ENCODE results near the gene LIM2. TPM values are rescaled to one million over a fixed set of nuclear protein-coding genes. Genes with fewer than 3 reads are reported as not detected.

Gene LIM2
- total and polyA plus RNA-seq, 2 of the 8 experiments (the other 6 are each of a cell fraction or from before 2014, with no cell fraction given), result not detected

GRCh38 chr19:51345076-51345620 lies 42.6 kb downstream of the LIM2 start:
- no peak for TF ChIP-seq EGR1 (IDR thresholded peaks at IDR 0.05; ENCODE audit: borderline replicate concordance, low read depth, low read length)
- TF ChIP-seq MAX (IDR thresholded peaks at IDR 0.05), result no peak
- TF ChIP-seq TAF7 (optimal IDR thresholded peaks at IDR 0.05; ENCODE audit: borderline replicate concordance, low read depth, low read length), result no peak

More at GRCh38 chr19:51345076-51345620, 42.6 kb downstream of the LIM2 start:
- H3K56ac ChIP-seq (replicated peaks; ENCODE audit: insufficient read length, low read depth, low read length), result no peak overlapping the region
- no peaks in the 10 kb centered on the region for H3K9me3 ChIP-seq (ENCODE audit: insufficient read depth in 2 of 2, low read depth in 1 of 2, low read length in 1 of 2)
- DNase-seq (ENCODE audit: low read depth in 1 of 2, low spot score in 2 of 2) (no peak), FAIRE-seq (no peak)
- H2BK120ac ChIP-seq (replicated peaks; ENCODE audit: low read depth, low read length), result no peak overlapping the region
- H4K8ac ChIP-seq (ENCODE audit: extremely low read depth, insufficient read depth, low read length), result no peak overlapping the region; the same call in 1 of the 2 replicates
- no peak overlapping the region for H2BK15ac ChIP-seq (ENCODE audit: low read length)
- WGBS, 2 experiments (ENCODE audit: extremely low coverage in 1 of 2, insufficient coverage in 1 of 2, insufficient read length in 1 of 2, insufficient replicate concordance in 2 of 2, low coverage in 1 of 2, low lambda C conversion rate in 2 of 2, missing lambda C conversion rate in 1 of 2), result 93% methylated on average over 9 of the region's 9 CpGs; no CpG with 5 or more reads in 1 of the 2 experiments
- H3K9ac ChIP-seq (replicated peaks in 1 of 4; ENCODE audit: extremely low read depth in 1 of 4, low read depth in 3 of 4, low read length in 3 of 4), result no peak overlapping the region
- H2BK5ac ChIP-seq (ENCODE audit: low read depth, low read length), result no peak overlapping the region
- H4K20me1 ChIP-seq (replicated peaks in 1 of 2; ENCODE audit: control insufficient read depth in 1 of 2, insufficient read depth in 2 of 2, low read length in 2 of 2), result peaks cover 0 to 3% of the 10 kb centered on the region in 2 experiments
- no peak overlapping the region for H3K23ac ChIP-seq (ENCODE audit: insufficient read length)
- H3K27me3 ChIP-seq (replicated peaks in 1 of 4; ENCODE audit: control insufficient read depth in 3 of 4, extremely low read depth in 1 of 4, insufficient read depth in 3 of 4, low read length in 3 of 4), result peaks cover 0 to 18% (median 11%) of the 10 kb centered on the region in 4 experiments; a peak in 5 of 7 replicates
- peaks cover 8% of the 10 kb centered on the region; the same call in 1 of the 2 replicates for H3K23me2 ChIP-seq (ENCODE audit: low read depth, low read length)
- no peak overlapping the region for H4K5ac ChIP-seq (ENCODE audit: insufficient read length, low read depth, low read length)
- no peak overlapping the region for H3K4me3 ChIP-seq (ENCODE audit: extremely low read depth in 1 of 4, insufficient read depth in 2 of 4, low read depth in 3 of 4, low read length in 4 of 4)
- ChIA-PET POLR2A (ENCODE audit: partially characterized antibody) (interaction anchor here (1.1 kb wide), 1 partner anchor 28 kb away, joined by 3 read pairs; no protein-coding TSS in a partner anchor), CTCF (ENCODE audit: partially characterized antibody) (interaction anchor here (0.9 to 1.1 kb wide), 2 partner anchors 33 to 41 kb away, joined by 3 to 4 read pairs; no protein-coding TSS in a partner anchor)
- no peak overlapping the region for H3K18ac ChIP-seq (ENCODE audit: extremely low read depth, low read length)
- no peak overlapping the region for H2AK5ac ChIP-seq (ENCODE audit: low read depth, low read length)
- H2BK20ac ChIP-seq (ENCODE audit: low read length), result no peak overlapping the region
- no peak overlapping the region for H3K27ac ChIP-seq (ENCODE audit: low read depth, low read length)
- H3K4ac ChIP-seq (replicated peaks; ENCODE audit: insufficient read length, low read depth, low read length), result no peak overlapping the region
- H3K4me1 ChIP-seq (replicated peaks in 1 of 4; ENCODE audit: control insufficient read depth in 3 of 4, insufficient read depth in 4 of 4, low read length in 3 of 4), result peaks cover 0 to 17% (median 14%) of the 10 kb centered on the region in 4 experiments; a peak in 6 of 7 replicates
- H3K79me1 ChIP-seq (ENCODE audit: low read depth, low read length), result no peaks in the 10 kb centered on the region
- no peak overlapping the region for H3K14ac ChIP-seq (ENCODE audit: insufficient read length)
- no peak overlapping the region for H2AFZ ChIP-seq (ENCODE audit: low read length)
- no peak overlapping the region for H4K91ac ChIP-seq (replicated peaks; ENCODE audit: insufficient read length, low read length)
- H3K79me2 ChIP-seq (ENCODE audit: control insufficient read depth in 1 of 2, insufficient read depth in 2 of 2, low read length in 2 of 2), result no peaks in the 10 kb centered on the region
- no peaks in the 10 kb centered on the region; a peak in 1 of 8 replicates for H3K36me3 ChIP-seq (ENCODE audit: control insufficient read depth in 2 of 4, insufficient read depth in 4 of 4, low read length in 3 of 4)
- no peak overlapping the region for H3K4me2 ChIP-seq (ENCODE audit: insufficient read depth in 1 of 2, low read depth in 2 of 2, low read length in 2 of 2)
- no peak overlapping the region for H2BK12ac ChIP-seq (ENCODE audit: low read depth, low read length)

All from H1 (cell line).